GM12892 (cell line): ENCODE data around the gene SRPX2.

Experiments used
- POLR2AphosphoS5 ChIP-seq: IDR thresholded peaks from 2 replicates; pipeline ENCODE4 v1.6.1; 2011; ENCODE audit warnings: low read depth, low read length, control low read depth
- TAF1 ChIP-seq: IDR thresholded peaks from 2 replicates; pipeline ENCODE4 v1.6.1; 2011; ENCODE audit warnings: low read depth, mild to moderate bottlenecking, control low read depth, low read length, borderline replicate concordance

DNA sequence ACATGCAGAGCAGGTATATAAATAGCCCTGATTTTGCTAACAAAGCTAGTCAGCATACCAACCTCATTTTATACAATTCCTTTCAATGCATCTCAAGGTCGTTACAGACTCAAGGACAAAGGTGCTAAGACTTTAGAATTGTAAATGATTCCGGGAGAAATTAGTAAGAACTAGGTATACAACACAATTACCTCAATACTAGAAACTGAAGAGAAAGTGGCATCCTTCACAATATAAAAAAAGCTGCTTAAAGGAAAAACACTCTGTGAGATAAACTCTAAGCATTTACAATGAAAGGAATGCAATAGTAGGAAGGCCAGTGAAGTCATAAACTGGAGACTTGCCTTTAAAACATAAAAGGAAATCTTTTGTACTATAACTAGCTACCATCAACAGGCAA is 47.4 kb upstream of the SRPX2 start:
- no peak for TF ChIP-seq TAF1
- TF ChIP-seq POLR2AphosphoS5, result no peak
